GM12865 (cell line): Measurements from ENCODE around the gene FTSJ3.

ENCODE experiments used
- DNase-seq: peaks from one replicate; pipeline ENCODE4 v3.0.0; 2010; ENCODE audit warnings: low read depth
- H3K4me3 ChIP-seq: 2 replicates; pipeline ENCODE4 v1.5.1; 2011; ENCODE audit warnings: mild to moderate bottlenecking, low read depth, low read length, control low read depth
- TF ChIP-seq, protein P1 (sequence below): IDR thresholded peaks from 2 replicates; pipeline ENCODE4 v1.5.1; 2011; ENCODE audit warnings: low read length, control low read depth, low read depth, inconsistent platforms; ENCODE audit not compliant: insufficient read depth; ENCODE audit errors: missing control alignments

FTSJ3 gene

DNA sequence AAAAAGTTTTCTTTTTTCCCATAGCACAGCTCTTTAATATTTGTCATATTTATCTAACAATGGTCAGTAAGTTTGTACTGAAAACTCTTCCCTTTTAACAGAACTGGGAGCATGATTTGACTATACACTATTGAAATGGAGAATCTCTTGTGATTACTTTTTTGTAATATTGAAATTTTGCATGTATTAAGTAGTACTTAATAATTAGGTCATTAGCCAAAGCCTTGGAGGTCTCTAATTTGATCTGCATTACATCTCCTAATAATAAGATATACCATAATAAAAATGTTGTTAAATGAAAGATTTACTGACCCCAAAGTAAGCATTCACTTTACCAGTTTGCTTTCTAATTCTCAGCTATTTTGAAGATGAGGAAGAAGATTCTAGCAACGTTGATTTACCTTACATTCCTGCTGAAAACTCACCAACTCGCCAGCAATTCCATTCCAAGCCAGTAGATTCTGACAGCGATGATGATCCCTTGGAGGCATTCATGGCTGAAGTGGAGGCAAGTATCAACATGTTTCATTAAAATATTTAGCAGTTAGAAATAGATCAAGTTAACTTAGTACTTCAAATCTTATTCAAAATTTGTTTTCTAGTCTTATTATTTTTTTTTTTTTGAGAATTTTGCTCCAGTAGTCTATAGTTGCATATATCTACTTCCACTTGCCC is 35.3 kb downstream of the FTSJ3 start:
- H3K4me3 ChIP-seq: no peak overlapping the region
- DNase-seq: no peak
- TF ChIP-seq, protein P1, sequence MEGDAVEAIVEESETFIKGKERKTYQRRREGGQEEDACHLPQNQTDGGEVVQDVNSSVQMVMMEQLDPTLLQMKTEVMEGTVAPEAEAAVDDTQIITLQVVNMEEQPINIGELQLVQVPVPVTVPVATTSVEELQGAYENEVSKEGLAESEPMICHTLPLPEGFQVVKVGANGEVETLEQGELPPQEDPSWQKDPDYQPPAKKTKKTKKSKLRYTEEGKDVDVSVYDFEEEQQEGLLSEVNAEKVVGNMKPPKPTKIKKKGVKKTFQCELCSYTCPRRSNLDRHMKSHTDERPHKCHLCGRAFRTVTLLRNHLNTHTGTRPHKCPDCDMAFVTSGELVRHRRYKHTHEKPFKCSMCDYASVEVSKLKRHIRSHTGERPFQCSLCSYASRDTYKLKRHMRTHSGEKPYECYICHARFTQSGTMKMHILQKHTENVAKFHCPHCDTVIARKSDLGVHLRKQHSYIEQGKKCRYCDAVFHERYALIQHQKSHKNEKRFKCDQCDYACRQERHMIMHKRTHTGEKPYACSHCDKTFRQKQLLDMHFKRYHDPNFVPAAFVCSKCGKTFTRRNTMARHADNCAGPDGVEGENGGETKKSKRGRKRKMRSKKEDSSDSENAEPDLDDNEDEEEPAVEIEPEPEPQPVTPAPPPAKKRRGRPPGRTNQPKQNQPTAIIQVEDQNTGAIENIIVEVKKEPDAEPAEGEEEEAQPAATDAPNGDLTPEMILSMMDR: no peak

- DNase-seq: no peak
- TF ChIP-seq, protein P1: no peak
- no peak overlapping the region for H3K4me3 ChIP-seq
These were observed 37.4 kb downstream of the FTSJ3 start for GRCh38 chr17:63790057-63790456.

DNA sequence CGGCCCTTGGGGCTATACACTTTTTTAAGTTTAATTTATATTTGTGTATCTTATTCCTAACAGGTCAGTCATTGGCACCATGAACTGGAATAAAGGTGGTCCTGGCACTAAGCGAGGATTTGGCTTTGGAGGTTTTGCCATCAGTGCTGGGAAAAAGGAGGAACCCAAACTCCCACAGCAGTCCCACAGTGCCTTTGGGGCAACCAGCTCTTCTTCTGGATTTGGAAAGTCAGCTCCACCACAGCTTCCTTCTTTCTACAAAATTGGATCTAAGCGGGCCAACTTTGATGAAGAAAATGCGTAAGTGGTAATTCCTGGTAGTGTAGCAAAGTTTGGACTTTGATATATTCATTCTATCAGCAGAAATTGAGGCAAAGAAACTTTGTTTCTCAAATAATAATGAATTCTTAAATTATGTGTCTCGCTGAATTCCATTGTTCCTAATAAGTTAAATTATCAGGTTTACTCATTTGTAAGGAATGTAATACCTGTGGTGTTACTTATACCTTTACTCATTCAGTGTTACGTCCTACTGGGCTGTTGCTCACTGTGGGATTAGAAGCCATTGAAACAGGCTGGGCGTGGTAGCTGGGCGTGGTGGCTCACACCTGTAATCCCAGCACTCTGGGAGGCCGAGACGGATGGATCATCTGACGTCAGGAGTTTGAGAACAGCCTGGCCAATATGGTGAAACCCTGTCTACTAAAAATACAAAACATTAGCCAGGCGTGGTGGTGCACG is 40.3 kb downstream of the FTSJ3 start:
- no peak overlapping the region for H3K4me3 ChIP-seq
- no peak for DNase-seq
- TF ChIP-seq, protein P1: no peak

DNA sequence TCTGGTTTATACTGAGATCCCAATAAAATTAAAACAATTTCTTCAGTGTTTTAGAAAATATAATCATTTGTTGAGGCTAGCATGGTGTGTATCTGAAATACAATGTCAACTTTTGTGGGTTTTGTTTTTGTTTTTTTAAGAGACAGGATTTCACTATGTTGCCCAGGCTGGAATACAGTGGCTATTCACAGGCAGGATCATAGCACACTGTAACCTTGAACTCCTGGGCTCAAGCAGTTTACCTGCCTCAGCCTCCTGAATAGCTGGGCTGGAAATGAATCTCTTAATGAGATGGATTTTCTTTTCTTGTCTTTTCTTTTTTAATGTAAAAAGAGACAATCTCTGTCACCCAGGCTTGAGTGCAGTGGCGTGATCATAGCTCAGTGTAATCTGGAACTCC is 41.3 kb downstream of the FTSJ3 start:
- H3K4me3 ChIP-seq: no peak overlapping the region

GRCh38 chr17:63785556-63785955 is 41.9 kb downstream of the FTSJ3 start:
- TF ChIP-seq, protein P1: no peak
- H3K4me3 ChIP-seq: no peak overlapping the region
- no peak for DNase-seq

More for the DNA sequence above, 41.3 kb downstream of the FTSJ3 start:
- TF ChIP-seq, protein P1: no peak
- DNase-seq: no peak

DNA sequence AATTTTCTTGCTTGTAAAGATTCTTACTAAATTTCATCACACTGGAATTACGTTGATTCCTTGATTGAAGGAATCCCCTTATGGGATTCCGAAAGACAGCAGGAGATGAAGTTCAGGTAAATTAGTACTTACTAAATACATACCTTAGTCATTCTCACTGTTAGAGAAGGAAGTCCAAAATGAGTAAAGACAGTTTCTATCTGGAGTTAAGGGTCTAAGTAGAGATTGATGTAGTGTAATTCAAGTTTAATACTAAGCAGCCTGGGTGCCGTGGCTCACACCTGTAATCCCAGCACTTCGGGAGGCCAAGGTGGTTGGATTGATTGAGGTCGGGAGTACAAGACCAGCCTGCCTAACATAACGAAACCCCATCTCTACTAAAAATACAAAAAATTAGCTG is 43.9 kb downstream of the FTSJ3 start:
- DNase-seq: no peak
- TF ChIP-seq, protein P1: no peak
- no peak overlapping the region for H3K4me3 ChIP-seq

DNA sequence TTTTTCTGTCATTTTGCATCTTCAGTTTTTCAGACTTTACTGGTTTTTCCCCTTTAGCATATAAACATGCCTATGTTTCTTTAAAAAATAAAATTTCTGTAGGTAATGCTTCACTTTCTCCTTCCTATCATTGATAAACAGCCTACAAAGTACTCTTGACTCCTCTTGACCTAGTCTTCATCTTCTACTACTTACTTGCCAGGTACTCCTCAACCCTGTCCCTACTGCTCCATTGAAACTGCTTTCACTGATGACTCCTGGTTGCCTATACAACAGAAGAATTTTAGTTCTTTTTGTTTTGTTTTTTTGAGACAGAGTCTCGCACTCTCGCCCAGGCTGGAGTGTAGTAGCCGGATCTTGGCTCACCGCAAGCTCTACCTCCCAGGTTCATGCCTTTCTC is 46.5 kb downstream of the FTSJ3 start:
- H3K4me3 ChIP-seq: no peak overlapping the region
- no peak for DNase-seq
- TF ChIP-seq, protein P1: no peak
